Measurements from ENCODE around the gene CCT5.
"Not testable (repeated sequence)": the region's sequence is repeated elsewhere in the genome, so short reads cannot be mapped to it uniquely, and the experiment has no call there.

Gene CCT5

GRCh38 chr5:10304932-10305331, 54.9 kb downstream of the CCT5 start:
- no peak for DNase-seq

GRCh38 chr5:10306114-10306513, 56.0 kb downstream of the CCT5 start:
- no peak for DNase-seq

GRCh38 chr5:10306806-10307205, 56.7 kb downstream of the CCT5 start:
- peak; percentile 25 for DNase-seq

GRCh38 chr5:10307206-10308148, 57.4 kb downstream of the CCT5 start, which contains the start of gene CMBL:
CMBL (minus strand) TSS chr5:10307902; CDS start chr5:10290762, 17,140 bp downstream.
- peak; percentile 83 for DNase-seq

- DNase-seq: no peak
Measured at GRCh38 chr5:10308844-10309243, 58.8 kb downstream of the CCT5 start.

- DNase-seq: no peak
Measured at GRCh38 chr5:10310066-10310779, 60.1 kb downstream of the CCT5 start.

GRCh38 chr5:10310835-10311570, 60.9 kb downstream of the CCT5 start:
- DNase-seq: not testable (repeated sequence)

GRCh38 chr5:10311595-10312425, 61.7 kb downstream of the CCT5 start:
- no peak for DNase-seq

GRCh38 chr5:10315201-10315600, 65.1 kb downstream of the CCT5 start:
- DNase-seq: no peak
